GM19035 (cell line): Measurements from ENCODE around the gene ERC2.

Source experiments
- ATAC-seq: cut with Tn5 transposase; IDR thresholded peaks from one replicate; pipeline ENCODE4 v1.9.1; 2021; ENCODE audit not compliant: unreplicated experiment

Gene ERC2

DNA sequence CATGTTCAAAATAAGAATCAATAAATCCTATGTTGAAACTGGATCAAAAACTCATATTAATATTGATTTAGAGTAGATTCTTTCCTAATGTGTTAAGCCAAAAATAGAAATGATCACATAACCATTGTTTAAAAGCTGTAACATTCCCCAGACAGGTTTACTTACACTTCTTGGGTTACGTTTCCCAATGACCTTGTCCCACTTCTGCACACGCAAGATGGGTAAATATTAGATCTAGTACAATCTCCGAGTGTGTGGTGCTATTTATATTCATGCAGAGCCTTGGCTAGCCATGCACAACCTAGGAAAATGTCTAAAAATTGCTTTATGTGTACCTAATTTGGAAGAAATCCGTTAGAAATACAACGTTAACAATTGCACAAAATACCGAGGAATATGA, 39.6 kb downstream of the ERC2 start:
- ATAC-seq, result no peak

DNA sequence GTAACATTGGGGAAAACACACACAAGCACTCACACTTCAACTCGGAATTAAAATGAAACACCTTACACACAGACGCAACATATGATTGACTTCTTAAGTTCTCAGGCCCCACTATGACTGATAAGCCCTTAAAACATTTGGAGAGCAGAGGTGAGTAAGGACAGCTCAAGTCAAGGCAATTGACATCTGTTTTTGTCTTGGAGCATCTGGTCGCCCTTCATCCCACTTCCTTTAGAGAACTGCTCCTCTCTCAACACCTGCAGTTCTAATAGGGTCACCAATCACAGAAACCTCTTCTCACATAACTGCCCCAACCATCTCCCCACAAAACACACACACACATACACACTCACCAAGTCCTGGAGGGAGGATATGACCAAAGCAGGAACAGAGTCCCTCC, 43.4 kb downstream of the ERC2 start:
- ATAC-seq, result no peak

DNA sequence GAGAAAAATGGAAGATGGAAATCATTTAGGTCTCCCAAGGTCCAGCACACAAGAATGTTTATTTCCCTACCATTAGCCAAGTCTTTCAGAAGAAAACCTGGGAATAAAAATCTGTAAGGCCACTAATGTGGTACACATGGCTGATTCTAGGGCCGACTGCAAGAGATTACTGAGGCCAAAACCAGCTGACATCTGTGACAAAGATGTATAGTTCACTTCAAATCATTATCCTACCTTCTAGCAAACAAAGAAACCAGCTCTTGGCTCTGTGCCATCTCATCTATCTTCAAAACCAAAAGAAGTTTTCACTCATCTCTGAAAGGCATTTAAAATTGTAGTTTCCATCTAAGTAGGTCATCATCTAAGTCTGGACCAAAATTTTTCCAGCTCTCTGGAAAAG, 43.9 kb downstream of the ERC2 start:
- ATAC-seq, result no peak

DNA sequence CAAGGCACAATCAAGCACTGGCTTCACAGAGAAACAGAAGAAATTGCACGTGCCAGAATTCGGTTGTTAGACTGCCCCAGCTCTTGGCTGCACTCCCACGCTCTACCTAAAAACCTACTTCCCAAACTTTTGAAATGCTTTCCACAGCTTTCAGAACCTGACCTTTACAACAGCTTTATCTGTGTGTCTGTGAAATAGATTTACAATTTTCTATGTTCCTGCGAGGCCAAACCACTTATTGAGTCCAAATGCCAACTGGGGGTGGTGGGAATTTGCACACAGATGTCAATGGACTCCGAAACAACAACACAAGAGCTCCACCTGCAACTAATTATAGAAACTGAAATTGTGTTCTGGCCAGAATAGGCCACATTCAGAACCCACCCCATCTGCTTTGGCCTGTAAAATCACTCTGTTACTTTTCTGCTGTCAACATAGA, 44.6 kb downstream of the ERC2 start:
- ATAC-seq, result no peak

DNA sequence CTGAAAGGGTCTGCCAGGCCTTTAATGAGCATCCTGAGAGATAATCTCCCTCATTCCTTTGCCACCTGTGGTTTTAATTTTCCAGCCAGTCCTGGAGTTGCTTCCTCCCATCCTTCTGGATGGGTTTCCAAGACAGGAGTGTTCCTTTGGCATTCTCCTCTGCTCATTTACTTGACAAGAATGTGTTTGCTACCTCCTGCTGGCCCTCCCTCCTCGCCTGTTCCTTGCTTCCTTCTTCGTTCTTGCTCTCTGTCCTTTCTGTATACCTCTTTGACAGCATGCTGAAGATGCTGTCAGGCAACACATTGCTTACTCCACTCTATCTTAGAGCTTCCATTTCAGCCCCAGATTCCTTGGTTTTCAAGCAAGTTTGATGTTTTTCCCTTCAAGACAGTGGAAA, 46.0 kb downstream of the ERC2 start:
- no peak for ATAC-seq

DNA sequence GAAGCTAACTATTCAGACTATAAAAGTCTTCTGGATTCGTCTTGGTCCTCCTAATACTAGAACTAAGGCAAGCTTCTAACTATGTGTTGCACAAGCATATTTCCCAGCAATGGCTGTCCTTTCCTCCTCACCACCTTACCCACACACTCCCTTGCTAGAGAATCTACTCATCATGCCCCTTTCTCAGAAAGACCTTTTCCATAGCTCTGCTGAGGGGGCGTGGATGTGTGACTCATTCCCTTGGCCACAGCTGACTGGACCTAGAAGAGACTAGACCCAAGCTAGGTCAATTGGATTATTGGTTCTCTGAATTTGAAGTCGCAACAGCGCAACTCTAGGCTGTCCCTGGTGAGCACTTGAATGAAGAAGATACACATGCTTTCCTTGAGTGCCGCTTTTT, 47.1 kb downstream of the ERC2 start:
- no peak for ATAC-seq

DNA sequence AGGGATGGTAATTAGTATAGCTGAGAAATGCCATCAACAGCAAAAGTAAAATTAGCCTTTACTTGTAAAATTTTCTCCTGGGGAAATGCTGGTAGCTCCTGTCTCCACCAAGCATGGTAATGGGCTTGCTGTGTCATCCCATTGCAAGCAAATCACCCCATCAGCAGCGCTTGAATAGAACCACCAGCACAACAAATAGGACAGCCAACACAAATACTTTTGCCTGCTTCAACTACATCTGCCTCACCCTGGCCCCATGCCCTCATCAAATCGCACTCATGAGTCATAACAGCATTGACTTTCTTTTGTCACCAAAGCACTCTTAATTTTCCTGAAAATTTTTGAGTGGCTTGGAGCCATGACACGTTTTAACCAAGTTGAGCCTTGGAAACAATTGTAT, 52.6 kb downstream of the ERC2 start:
- ATAC-seq, result no peak

DNA sequence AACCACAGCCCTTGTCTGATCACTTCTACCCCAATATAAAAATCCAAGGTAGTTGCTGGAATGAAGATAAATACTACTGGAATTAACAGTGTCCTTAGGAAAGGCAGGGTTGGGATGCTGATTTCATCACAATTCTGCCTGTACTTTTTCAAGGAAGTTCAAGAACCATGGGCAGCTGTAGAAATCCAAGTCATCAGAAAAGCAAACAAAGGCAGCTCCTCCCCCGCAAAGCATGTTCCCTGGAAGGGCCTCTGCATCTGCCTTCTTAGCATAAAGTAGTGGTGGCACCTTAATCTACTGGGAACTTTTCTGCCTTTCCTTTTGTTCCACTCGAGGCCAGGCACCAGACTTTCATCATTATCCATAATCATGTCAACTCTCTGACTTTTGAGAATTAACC, 54.4 kb downstream of the ERC2 start:
- no peak for ATAC-seq

DNA sequence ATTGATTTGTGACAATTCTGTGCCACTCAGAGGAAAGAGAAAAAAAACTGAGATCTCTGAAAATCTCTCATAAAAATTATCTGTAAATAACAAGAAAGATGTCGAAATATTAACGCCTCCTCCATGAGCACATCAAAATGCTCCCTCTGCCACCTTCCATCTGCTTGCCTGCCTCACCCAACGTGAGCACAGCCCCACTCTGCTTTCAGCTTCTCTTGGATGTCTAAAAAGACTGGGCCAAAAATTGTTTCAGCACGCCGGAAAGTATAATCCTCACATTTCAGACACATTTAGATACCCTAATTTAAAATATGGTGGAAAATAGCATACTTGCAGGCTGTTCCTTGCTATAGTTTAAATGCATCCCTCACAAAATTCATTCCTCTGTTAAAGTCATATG, 57.1 kb downstream of the ERC2 start:
- no peak for ATAC-seq

DNA sequence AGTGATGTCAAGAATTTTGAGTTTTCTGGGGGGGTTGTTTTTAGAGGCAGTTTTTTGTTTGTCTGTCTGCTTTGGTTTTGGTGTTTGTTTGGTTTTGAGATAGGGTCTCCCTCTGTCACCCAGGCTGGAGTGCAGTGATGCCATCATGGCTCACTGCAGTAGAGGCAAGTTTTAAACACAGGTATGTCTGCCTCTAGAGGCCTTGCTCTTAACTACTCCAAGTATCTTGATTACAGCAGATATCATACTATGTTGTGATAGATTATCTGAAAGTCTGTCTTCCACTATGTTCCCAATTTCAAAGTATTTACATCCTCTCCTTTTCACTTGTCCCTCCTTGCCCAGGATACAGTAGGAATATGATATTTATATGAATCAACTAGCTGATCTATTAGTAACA, 57.7 kb downstream of the ERC2 start:
- ATAC-seq, result no peak

DNA sequence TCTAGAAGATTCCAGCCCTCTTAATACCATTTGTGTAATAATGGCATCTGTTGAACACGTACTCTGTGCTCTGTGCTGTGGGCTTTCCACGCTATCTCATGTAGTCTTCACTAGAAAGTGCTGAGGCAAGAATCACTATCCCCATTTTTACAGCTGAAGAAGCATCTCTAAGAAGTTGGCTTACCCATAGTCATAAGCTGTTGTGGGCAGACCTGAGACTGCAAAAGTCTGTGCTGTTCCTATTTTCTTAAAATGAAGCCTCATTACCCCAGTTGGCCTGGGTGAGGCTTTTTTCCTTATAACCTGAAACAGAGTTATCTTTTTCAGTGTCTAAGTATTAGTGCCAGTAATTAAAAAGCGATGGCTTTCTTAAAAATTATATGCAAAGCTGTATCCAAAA, 58.5 kb downstream of the ERC2 start:
- no peak for ATAC-seq

DNA sequence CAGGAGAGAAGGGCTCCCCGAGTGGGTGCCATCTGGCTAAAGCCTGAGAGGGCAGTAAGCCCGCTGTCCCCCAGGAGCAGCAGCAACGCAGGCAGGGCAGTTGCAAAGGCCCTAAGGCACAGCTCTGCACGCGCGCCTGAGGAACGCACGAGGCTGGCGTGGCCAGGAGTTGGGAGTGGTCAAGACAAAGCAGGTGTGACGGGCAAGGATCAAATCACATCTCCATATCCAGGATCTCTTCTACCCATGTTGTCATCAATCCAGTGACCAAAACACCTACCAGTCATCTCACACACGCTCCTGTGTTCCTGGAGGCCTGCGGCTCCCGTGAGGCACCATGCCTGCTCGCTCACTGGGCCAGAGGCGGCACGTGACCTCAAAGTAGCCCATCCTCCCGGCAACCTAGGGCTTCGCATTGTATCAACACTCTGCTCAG, 59.5 kb downstream of the ERC2 start:
- ATAC-seq, result no peak

DNA sequence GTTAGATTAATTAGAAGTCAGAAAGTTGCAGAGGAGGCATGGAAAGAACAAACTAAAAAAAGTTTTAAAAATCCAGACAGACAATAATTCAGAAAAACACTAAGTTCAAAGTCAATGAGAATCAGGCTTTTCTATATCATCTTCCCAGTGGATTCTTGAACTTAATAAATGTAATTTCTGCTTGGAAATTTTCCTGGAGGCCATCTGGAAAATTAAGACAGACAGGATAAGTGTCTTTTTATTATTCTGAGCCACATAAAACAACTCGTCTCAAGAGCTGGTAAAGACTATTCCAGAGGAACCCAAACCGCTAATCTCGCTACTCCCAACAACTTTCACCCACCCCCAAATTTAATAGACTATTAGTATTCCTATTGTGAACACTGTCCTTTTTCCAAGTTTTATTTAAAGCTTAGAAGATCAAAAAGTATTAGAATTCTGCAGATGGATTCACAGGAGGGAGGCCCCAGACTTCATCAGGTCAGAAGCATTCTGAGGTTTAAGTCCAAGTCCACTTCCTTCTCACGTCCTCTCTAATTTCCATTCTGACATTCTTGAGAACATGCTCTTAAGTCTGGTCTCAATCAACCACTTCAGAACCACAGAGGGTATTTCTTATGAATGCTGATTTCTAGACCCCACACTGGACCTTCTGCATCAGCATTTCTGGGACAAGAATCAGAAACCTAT, 61.3 kb downstream of the ERC2 start:
- ATAC-seq, result no peak

DNA sequence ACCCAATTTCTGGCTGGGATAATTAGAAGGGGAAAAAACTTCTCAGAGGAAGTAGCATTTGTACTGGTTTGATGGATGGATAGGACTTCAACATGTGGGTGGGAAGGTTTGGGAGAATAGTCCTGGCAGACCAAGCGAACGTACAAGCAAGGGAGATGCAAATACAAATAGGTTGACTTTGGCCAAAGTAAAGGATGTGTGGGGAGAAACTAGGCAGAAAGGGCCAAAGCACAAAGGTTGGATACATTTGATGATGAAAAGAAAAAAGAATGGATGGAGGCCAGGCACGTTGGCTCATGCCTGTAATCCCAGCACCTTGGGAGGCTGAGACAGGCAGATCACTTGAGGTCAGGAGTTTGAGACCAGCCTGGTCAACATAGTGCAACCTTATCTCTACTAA, 63.4 kb downstream of the ERC2 start:
- no peak for ATAC-seq

DNA sequence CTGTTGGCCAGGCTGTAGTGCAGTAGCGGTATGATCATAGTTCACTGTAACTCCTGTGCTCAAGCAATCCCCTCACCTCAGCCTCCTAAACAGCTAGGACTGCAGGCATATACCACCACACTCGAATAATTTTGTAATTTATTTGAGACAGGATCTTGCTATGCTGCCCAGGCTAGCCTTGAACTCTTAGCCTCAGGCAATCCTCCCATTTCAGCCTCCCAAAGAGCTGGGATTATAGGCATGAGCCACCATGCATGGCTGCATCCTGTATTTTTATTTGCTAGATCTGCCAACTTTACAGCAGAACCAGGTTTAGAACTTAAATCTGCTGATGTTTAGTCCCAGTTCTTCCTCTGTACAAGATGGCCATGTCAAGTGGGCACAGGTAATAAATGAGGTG, 69.6 kb downstream of the ERC2 start:
- no peak for ATAC-seq

DNA sequence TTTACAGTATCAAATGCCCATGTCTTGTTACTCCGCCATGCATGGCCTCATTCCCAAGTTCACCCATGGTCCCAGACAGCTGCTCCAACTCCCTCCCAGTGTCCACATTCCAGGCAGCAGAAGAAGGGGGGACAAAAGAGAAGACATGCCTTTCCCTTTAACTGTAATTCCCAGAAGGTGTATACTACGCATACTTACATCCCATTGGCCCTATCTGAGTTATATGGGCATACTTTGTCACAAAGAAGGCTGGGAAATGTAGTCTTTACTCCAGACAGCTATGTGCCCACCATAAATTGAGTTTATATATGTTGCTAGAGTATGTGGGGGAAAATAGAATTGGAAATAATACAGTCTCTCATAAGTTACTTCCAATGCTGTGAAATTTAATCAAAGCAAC, 70.5 kb downstream of the ERC2 start:
- ATAC-seq, result no peak

DNA sequence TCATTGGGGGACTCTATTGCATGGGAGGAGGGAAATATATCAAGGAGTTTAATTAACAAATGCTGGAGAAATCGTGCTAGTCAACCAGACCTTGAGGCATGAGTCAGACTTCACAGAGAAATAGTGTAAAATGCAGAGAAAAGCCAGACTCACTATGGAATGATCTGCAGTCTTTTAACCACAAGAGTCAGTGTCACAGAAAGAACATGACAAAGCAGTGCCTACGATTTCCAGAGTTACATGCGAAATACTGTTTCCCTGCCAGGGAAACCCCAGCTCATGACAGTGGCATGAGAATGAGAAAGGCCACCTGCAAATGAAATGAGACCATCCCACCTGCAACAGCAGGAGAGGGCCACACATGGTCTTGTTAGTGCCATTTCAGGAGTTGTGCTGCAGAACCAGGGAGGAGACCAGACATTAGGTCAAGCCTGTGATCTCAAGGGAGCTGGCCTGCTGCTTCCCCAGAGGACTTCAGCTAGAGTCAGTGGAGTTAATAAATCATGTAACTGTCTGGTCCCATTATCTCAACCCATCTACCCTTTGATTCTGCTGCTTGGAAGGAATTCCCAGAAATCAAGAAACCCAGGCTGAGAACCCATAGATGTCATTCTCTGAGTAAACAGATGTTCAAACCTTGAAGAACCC, 79.0 kb downstream of the ERC2 start:
- ATAC-seq, result no peak

DNA sequence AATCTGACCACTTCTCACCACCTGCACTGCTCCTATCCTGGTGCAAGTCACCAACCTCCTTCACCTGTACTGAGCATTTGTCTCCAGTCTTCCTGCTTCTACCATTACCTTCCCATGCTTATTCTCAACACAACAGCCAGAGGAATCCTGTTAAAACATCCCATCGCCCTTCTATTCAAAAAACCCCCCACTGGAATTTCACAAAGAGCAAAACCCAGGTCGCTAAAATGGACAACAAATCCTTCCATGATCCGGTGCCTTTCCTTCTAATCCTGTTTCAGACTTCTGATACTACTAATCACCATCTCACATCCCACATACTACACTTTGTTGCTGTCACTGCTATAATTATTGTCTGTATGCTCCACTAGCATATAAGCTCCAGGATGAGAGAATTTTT, 85.2 kb downstream of the ERC2 start:
- ATAC-seq, result no peak

DNA sequence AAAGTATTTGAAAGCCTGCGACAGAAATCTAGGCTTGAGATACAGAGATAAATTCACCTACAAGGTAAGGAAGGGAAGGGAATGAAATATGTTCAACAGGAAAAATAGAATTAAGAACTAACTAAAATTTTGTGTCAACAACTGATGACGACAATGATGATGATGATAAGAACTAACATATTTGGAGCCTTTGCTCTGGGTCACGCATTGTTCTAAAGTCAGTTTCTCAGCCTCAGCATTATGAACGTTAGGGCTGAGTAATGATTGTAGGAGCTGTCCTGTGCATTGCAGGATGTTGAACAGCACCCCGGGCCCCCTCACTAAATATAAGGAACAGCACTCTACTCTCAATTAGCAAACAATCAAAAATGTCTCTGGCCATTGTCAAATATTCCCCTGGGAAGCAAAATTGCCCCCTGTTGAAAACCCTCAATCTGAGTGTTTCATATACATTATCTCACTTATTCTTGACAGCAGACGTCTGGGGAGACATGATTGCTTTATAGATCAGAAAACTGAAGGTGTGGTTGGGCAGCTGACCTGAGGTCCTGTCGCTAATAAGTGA, 88.5 kb downstream of the ERC2 start:
- no peak for ATAC-seq

DNA sequence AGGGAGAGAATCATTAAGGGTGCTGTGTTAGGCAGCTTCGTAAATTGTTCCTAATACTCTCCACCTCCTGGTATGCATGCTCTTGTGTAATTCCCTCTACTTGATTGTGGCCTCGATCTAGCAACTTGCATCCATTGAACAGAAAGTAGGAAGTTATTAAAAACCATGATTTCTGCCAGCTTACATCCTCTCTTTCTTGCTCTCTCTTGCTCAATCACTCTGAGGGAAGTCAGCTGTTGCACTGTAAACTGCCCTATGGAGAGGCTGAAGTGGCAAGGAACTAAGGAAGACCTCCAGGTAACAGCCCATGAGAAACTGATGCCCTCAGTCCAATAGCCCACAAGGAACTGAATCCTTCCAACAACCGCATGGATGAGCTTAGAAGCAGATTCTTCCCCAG, 92.6 kb downstream of the ERC2 start:
- ATAC-seq, result no peak

DNA sequence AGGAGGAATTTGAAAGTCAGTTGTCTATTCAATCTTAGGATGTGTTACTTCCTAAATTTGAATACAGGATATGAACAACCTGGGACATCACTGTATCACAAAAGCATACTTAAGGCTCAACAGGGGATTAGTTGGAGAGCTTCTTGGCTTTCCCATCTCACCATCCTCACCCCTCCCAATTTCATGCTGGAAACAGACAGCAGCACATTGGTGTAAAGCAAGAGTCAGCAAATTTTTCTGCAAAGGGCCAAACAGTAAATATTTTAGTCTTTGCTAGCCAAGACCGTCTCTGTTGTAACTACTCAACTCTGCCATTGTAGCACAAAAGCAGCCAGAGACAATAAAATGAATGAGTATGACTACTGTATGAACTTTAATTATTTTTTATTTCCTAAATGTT, 94.9 kb downstream of the ERC2 start:
- no peak for ATAC-seq

DNA sequence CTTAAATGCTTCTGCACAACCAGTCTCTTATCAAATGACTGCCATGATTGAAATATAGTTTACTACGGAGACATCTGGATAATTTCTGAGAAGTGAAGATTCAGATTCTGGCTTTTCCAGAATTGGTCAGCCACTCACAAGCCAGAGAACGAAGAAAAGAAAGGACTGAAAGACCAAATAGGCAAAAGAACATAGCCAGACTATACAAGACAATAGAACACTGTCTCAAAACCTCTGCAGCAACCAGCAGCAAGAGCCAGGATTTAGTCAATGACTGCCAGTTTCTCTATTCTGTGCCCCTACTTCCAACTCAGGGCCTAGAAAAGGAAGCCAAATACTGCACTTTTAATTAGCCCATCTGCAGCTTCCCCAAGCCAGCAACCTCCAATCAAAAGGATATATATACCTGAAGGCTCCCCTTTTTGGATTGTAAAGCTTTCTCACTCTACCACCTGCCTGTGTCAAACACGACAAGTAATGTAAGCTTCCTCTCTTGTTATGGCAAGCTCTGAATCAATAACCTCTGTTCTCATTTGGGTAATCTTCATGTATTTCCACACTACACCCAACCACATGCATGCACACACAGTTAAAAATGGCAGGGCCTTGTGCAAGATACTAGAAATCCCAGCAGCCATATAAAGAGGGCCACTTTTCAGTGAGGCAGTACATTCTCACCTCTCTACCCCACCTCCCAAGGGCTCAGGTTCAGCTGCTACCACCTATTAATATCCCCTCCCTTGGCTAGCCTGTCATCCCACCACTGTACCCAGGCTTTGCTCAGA, 97.1 kb downstream of the ERC2 start:
- no peak for ATAC-seq
